Prostate gland (tissue), 2 donors: ENCODE data around the gene ADCYAP1R1.

Experiments used
- CTCF ChIP-seq, 4 experiments: fragments of 200-600 bp in 2 of 4; fragments of 450-650 bp in 2 of 4; sonication (generic) in 2 of 4; IDR thresholded peaks; 1 replicate in 3 of 4; 2 replicates in 1 of 4; pipeline ENCODE4 v1.5.1; 2016 to 2019; ENCODE audit warnings: antibody characterized with exemption in 4 of 4, mild to moderate bottlenecking in 2 of 4, moderate library complexity in 2 of 4
- POLR2A ChIP-seq: fragments of 450-650 bp; IDR thresholded peaks from one replicate; pipeline ENCODE4 v1.6.1; 2016; ENCODE audit warnings: antibody characterized with exemption, mild to moderate bottlenecking
- POLR2AphosphoS5 ChIP-seq: sonication (generic); formaldehyde crosslinking; IDR thresholded peaks from one replicate; pipeline ENCODE4 v1.6.1; 2017; ENCODE audit warnings: antibody characterized with exemption

GRCh38 chr7:31020652-31021051, 31.5 kb upstream of the ADCYAP1R1 start:
- TF ChIP-seq CTCF (IDR thresholded peaks at IDR 0.05) (no peak), POLR2A (no peak), POLR2AphosphoS5 (no peak)
